ENCODE results near the gene EPHB1. TPM values are rescaled to one million over a fixed set of nuclear protein-coding genes. Genes with fewer than 3 reads are reported as not detected.

The EPHB1 gene
- total RNA-seq, 1 donor from 2014 or later = 0.43 TPM

DNA sequence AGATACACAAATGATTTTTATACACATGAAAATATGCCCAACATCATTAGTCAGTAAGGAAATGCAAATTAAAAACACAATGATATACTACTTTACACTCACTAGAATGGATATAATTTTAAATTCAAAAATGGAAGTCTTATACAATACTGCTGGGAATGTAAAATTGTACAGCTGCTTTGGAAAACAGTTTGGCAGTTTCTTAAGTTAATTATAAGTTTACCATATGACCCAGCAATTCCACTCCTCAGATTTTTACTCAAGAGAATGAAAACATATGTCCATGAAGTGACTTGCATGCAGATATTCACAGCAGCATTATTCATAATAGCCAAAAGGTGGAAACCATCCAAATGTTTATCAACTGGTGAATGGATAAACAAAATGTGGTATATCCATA is 281.3 kb downstream of the EPHB1 start:
- intact Hi-C loops (cut with micrococcal nuclease) = no loop called here

DNA sequence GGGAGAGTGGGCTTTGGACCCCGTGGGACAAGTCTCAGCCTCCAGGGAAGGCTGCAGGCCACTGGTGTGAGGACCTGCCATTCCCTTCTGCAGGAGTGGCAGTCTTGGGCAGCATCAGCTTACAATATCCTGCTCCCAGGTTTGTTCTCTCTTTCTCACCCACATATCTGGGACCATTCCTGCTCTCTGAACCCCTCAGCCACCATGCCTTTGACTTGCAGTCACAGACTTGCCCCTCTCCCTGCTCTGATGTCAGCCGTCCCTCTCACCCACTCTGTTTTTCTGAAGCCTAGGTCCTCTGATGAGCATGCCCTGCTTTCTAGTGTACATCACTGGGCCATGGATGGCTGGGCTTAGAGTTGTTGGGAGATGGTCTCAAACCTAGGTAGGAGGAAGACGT is 282.1 kb downstream of the EPHB1 start:
- intact Hi-C loops (cut with micrococcal nuclease) = no loop called here

DNA sequence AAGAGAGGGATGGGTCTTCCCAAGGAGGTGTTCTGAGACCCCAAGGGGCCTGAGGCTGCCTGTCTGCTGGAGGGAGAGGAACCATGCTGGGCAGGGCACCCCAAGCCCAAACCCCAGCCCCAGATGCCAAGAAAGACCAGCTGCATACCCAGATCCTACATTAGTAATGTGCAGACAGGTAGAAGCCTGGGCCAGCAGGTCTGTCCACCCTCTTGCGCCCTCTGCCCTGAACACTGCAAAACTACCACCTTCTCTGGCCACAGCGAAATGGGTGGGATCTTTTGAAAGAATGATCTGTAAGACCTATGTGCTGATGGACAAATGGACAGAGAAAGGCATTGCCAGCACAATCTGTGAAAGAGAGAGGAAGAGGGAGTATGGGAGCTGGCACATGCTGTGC is 283.2 kb downstream of the EPHB1 start:
- intact Hi-C loops (cut with micrococcal nuclease) = no loop called here

- intact Hi-C loops (cut with micrococcal nuclease) = no loop called here
Measured at GRCh38 chr3:135079095-135079494, 284.0 kb downstream of the EPHB1 start.

DNA sequence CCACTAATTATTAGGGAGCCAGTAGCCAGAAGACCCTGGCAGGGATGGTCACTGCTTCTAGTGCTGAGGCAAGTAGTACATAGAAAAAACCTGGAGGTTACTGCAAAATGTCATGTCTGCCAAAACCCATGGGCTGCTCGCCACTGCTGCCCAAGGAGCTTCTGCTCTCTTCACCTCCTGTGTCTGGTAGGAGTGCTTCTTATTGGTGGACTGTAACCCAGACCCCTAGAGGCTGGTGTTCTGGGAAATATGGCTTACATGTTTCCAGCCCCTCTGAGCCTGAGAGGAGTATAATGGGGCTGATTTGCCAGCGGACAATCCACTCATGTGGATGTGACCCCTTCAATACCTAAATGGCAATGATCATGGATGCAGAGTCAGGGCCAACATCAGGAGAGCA is 286.4 kb downstream of the EPHB1 start:
- intact Hi-C loops (cut with micrococcal nuclease) = no loop called here

DNA sequence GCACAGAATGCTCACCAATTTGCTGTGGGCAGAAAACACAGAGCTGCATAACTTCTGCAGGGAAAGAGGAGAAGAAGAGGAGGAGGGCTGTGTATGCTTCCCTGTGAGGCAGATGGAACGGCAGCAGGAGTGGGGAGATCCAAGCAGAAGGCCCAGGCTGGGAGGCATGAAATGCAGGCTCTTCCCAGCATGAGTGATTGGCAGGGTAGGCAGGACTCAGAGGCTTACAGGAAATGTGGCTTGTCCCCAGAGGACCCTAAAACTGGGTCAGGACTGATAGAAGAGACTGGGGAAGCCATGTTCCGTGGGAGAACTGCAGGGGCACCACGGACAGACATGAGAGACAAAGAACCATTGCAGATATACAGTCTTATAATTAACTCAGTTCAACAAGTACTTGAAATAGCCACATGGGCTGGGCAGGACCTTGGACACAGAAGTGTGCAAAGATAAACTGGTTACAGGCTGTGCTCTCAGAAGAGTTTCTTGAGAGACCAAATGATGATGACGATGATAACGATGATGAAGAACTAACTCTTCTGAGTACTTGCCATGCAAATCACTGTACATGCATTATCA is 286.9 kb downstream of the EPHB1 start:
- intact Hi-C loops (cut with micrococcal nuclease) = no loop called here

DNA sequence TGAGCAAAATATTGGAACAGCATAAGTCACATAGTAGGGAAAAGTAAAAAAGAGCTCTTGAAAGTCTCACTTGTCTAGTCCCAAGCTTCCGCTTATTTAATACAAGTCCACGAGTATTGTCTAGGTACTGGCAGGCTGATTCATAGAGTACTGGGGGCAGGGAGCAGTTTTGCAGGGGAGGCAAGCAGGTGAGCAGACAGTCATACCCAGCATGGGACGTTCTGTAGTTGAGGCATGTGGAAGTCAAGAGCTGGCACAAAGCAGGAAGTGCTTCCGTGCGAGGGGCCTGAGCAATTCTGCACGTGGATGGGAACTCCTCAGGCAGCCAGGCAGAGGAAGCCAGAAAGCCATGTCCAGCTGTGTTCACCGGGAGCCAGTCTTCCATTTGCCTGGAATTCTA is 287.6 kb downstream of the EPHB1 start:
- intact Hi-C loops (cut with micrococcal nuclease) = no loop called here

DNA sequence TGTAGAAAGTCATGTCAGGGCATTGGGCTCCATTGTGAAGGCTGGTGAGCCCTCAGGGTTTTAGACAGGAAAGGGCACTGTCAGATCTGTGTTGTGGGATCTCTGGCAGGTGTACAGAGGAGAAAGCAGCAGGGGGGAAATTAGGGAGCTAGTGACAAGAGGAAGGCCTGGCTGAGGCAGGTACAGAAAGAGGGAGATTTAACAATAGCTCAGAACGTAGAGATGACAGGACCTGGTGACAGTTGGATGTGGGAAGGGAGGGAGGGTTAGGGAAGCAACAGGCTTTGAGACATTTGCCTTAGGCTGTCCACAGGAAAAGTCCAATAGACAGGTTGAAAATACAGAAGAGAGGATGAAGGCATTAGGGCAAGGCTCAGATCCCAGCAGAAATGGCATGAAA is 288.1 kb downstream of the EPHB1 start:
- intact Hi-C loops (cut with micrococcal nuclease) = no loop called here

- intact Hi-C loops (cut with micrococcal nuclease) = no loop called here
Measured at GRCh38 chr3:135083756-135084155, 288.7 kb downstream of the EPHB1 start.

DNA sequence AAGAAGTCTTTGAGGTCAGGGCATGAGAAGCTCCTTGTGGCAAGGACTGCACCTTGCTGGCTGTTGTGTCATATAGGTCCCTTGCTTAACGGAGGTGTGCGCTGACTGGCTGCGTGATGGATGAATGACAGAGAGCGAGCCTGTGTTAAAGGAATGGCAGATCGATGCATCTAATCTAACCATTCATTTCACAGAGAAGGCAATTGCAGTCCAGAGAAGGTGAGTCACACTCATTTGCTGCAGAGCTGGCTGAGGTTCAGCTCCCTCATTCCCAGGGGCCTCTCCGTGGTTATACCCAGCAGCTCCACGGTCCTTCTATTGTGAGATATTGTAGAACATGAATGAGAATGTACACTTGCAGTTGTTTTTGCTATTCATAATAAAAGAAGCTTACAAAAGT is 289.3 kb downstream of the EPHB1 start:
- intact Hi-C loops (cut with micrococcal nuclease) = no loop called here

DNA sequence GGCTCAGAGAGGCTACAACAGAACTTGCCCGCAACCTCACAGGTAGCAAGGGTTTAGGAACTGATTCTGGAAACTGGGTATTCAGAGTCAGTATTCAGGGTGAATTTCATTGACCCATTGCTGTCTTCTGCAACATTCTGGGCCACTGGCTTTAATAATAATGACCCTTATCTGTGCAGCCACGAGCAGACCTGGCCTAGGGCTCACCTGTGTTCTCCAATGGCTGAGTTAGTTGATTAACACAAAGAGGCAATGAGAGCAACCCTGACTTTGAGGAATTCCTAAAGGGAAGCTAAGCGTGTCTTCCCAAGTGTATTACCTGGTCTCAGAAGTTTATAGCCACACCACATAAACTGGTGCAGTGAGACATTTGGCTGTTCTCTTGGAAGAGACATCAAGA is 289.9 kb downstream of the EPHB1 start:
- intact Hi-C loops (cut with micrococcal nuclease) = no loop called here

- intact Hi-C loops (cut with micrococcal nuclease) = no loop called here
Measured at GRCh38 chr3:135085652-135086436, 290.8 kb downstream of the EPHB1 start.

GRCh38 chr3:135087782-135088181 is 292.7 kb downstream of the EPHB1 start:
- intact Hi-C loops (cut with micrococcal nuclease) = no loop called here

GRCh38 chr3:135089451-135089850 is 294.4 kb downstream of the EPHB1 start:
- intact Hi-C loops (cut with micrococcal nuclease) = no loop called here

- intact Hi-C loops (cut with micrococcal nuclease) = no loop called here
Measured at GRCh38 chr3:135090020-135090717, 295.1 kb downstream of the EPHB1 start.

DNA sequence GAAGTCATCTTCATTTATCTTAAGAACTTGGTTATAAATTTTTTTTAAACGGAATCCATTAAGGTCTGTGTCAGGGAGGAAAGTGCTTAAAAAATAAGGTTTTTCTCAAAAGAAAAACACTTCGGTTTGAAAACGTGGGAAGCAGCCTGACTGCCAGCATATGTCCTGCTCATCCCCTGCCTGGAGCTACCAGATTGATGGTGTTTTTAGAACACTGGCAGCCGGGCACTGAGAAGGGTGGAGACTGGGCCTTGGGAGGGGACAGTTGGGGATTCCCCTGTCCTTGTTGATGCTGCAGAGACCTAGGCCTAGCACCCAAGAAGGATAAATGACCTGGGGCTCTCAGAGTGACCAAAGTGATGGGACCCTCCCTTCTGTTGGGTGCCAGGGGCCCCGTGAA is 296.9 kb downstream of the EPHB1 start:
- intact Hi-C loops (cut with micrococcal nuclease) = no loop called here

DNA sequence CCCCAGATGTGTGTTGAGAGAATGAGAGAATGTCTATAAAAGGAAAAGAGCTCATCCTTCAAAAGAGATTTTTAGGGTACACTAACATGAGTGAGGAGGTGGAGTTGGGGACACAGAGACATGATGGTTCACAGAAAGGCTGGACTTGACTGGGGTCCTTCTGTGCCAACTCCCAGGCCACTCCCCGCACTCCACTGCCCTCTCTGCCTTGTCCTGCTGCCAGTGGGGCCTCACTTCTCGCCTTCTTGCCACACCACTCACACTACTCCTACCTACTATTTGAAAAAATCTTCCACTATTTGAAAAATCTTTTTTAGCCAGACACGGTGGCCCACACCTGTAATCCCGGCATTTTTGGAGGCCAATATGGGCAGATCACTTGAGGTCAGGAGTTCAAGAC is 298.1 kb downstream of the EPHB1 start:
- intact Hi-C loops (cut with micrococcal nuclease) = no loop called here

- intact Hi-C loops (cut with micrococcal nuclease) = no loop called here
Measured at GRCh38 chr3:135097276-135097946, 302.4 kb downstream of the EPHB1 start.

DNA sequence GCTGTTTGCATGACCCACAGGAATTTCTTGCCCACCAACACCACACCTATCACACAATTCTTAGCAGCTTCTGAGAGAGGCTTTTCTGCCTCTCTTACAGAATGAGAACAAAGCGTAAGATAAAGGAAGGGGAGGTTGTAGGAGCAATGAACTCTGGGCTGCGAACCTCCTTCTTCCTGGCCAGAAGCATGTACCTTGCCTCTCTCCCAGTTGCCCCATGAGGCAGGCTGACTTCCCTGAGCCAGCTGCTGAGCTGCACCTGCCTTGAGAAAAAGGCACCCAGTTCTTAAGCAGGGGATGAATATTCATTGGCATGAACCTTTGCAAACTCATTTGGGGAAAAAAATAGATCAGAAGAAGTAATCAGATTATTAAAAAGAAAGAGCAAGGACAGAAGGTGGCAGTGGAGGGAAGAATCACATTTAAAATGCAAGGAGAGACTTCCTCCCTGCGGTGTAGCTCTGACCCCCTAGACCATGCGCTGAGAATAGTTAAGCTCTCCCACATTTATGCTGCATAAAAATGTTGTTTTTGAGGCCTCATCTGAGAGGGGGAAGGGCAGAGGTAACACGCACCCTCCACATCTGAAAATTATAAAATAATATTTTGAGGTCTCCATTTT is 304.8 kb downstream of the EPHB1 start:
- intact Hi-C loops (cut with micrococcal nuclease) = no loop called here

DNA sequence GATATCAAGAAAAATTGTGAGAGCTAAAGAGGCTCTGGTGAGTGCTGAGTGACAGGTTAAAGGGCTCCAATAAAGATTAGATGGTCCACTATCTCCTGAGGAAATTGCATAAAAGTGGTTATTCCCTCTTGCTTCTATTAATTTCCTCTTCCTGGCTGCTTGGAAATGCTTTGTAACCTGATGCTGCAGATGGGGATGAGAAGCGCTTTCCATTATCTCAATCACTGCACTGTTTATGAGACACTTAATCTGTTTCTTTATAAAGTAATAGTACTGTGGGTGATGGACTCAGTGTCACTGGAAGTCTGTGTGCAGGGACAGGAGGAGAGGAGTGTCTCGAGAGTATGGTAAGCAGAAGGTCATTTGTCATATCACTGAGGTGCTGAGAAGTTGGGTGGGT is 305.3 kb downstream of the EPHB1 start:
- intact Hi-C loops (cut with micrococcal nuclease) = no loop called here

- intact Hi-C loops (cut with micrococcal nuclease) = no loop called here
Measured at GRCh38 chr3:135103917-135104316, 308.9 kb downstream of the EPHB1 start.

GRCh38 chr3:135106445-135106844 is 311.4 kb downstream of the EPHB1 start:
- intact Hi-C loops (cut with micrococcal nuclease) = no loop called here
